GM19099 (cell line): ENCODE results near the gene RUNX2.

ENCODE experiments used
- POLR2A ChIP-seq: IDR thresholded peaks from 3 replicates; pipeline ENCODE4 v1.6.1; 2011; ENCODE audit warnings: low read depth; ENCODE audit not compliant: insufficient read length; ENCODE audit errors: extremely low read depth

RUNX2 gene

GRCh38 chr6:45377043-45377553, 49.0 kb downstream of the RUNX2 start:
- no peak for TF ChIP-seq POLR2A

DNA sequence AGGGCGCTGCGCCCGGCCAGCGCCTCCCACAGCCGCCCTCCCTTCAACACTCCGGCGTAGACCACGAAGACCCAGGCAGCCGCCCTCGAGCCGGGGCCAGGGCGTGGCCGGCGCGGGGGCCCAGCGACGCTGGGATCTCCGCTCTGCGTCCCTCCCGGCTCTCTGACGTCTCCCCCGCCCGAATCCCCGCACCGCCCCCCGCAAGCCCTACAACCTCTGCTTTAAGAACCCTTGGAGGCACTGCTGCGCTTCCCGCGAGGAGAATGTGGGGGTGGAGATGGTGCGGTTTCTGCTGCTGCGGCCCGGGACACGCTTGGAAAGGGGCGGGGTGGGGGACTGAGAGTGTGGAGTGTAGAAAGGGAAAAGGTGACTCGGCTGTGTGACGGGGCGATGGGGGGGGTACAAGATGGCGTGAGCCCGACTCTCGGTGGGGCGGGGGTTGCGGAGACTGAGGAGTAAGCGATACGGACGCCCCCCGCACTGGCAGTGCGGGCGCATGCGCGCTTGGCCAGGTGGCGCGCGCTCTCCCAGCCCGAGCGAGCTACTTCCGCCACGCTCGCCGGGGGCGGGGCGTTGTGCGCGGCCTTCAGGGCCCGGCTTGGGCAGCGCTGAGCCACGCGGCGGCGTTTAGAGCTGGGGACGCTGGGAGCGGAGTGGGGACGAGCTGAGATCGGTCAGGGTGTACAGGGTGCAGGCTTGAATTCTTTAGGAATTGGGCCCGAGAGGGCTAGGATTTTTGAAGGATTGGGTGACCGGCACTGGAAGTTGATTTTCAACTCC, 49.6 kb downstream of the RUNX2 start, which contains the start of gene SUPT3H:
TSS of gene SUPT3H (minus strand) at position 381 of the 780 bp plus-strand sequence.
- peak; percentile 72 for TF ChIP-seq POLR2A

GRCh38 chr6:45378334-45378926, 50.3 kb downstream of the RUNX2 start:
- TF ChIP-seq POLR2A: no peak

DNA sequence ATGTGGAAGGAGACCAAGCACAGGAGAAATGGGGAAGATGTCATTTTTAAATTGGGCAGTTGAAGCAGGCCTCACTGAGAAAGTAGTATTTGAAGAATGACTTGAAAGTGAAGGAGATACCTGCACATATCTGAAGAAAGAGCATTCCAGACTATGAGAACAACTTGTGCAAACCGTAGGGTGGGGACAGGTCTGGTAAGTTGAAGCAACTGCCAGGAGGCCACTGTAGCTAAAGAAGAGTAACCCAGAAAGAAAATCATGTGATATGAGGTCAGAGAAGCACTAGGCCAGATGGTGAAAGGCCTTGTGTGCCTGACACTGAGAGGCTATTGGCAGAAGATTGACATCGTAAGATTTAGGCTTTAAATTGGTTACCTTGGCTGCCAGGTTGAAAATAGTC, 54.3 kb downstream of the RUNX2 start:
- TF ChIP-seq POLR2A: no peak

DNA sequence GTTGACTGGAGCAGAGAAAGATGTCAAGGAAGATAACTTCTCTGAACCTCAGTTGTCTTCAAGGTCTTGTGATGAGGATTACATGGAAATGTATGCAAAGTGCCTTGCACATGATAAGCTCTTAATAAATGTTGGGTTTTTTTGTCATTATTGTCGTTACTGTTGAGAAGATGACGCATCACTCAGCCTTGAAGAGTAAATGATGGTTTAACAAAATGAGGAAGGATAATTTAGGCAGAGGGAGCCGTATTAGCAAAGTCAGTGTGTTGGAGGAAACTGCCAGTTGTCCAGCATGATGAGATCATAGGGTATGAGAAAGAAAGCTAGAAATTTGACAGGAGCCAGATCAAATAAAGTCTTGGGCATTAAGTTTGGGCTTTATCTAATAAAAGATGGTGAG, 58.4 kb downstream of the RUNX2 start:
- no peak for TF ChIP-seq POLR2A

GRCh38 chr6:45387236-45387635, 59.1 kb downstream of the RUNX2 start:
- TF ChIP-seq POLR2A: no peak

- no peak for TF ChIP-seq POLR2A
Measured at GRCh38 chr6:45388328-45388727, 60.2 kb downstream of the RUNX2 start.

DNA sequence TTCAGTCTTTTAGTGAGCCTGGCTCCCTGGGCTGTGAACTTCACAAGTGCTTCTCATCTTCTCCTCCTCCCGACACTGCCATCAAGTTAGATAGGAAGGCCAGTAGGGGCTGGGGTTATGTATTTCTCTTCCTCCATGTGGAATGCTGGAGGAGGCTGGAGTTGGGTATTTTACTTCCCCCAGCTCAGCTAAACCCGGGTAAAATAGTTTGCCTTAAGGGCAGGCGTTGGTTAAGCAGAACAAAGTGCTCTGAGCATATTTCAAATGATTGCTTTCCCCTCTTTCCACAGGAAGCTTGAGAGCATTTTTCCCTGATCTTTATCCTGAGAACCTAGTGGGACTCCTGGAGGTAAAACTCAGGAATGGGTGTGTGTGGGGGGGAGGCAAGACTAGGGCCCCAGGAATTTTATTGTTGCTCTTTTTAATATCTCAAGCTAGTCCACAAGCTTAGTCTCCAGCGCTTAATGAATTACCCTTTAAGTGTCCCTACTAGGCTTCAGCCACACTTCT, 66.5 kb downstream of the RUNX2 start:
- no peak for TF ChIP-seq POLR2A

- TF ChIP-seq POLR2A: no peak
Measured at GRCh38 chr6:45398075-45398813, 70.1 kb downstream of the RUNX2 start.

DNA sequence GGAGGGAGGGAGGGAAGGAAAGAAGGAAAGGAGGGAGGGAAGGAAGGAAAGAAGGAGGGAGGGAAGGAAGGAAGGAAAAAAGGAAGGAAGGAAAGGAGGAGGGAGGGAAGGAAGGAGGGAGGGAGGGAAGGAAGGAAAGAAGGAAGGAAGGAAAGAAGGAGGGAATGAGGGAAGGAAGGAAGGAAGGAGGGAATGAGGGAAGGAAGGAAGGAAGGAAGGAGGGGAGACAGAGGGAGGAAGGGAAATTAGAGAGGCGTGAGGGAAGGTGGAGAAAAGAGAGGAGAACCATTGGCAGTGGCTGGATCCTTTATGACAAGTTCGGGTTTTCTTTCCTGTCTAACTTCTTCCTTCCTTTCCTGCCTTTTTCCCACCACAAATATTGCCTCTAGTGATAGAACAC, 71.9 kb downstream of the RUNX2 start:
- TF ChIP-seq POLR2A: no peak

DNA sequence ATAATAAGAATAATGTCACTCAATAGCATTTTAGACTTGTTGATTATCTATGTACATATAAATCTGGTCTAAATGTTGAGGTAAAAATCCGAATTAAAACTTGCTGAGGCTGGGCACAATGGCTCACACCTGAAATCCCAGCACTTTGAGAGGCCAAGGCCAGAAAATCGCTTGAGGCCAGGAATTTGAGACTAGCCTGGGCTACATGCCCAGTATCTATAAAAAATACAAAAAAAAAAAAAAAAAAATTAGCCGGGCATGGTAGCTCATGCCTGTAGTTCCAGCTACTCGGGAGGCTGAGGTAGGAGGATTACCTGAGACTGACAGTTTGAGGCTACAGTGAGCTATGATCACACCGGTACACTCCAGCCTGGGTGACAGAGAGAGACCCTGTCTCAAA, 83.8 kb downstream of the RUNX2 start:
- TF ChIP-seq POLR2A: no peak

- no peak for TF ChIP-seq POLR2A
Measured at GRCh38 chr6:45415315-45415714, 87.2 kb downstream of the RUNX2 start.

- no peak for TF ChIP-seq POLR2A
Measured at GRCh38 chr6:45415788-45416518, 87.8 kb downstream of the RUNX2 start.

DNA sequence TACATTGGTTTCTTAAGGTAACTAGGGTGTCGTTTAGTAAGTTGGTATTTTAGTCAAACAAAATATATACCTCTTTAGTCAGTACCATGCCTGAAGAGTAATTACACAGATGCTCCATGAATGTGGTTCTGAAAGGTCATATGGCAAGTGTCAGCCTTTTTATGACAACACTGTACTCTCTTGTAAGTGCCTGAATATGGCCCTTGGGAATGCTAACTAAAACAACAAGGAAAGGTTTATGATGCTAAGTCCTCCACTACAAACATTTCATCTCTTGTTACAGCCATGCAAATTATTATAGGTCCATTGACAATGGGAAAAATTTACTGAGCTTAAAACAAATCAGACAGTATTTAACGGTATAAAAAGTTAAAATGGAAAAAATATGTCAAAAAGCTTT, 88.6 kb downstream of the RUNX2 start:
- no peak for TF ChIP-seq POLR2A

GRCh38 chr6:45417436-45417835, 89.3 kb downstream of the RUNX2 start:
- TF ChIP-seq POLR2A: no peak
